ENCODE data around the gene TEX52.
A peak's percentile ranks its signal among the peaks of the same experiment; 100 is the strongest.

The TEX52 gene

DNA sequence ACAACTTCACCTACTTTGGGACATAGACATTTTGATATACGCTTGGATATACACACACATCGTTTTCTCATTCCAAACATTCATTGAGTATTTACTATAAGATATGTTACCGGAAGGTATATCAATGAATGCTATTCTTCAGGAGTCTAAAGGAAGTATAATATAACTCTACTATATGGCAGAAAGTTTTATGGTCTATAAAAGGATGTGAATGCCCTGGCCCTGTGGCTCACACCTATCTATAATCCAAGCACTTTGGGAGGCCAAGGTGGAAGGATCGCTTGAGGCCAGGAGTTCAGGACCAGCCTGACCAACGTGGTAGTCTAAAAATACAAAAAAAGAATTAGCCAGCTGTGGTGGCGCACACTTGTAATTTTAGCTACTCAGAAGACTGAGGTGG, 27.6 kb downstream of the TEX52 start:
- no peak for DNase-seq (ENCODE audit: low read depth)

- no peak for DNase-seq (ENCODE audit: low read depth)
Measured at GRCh38 chr12:2826721-2827515, 29.9 kb downstream of the TEX52 start.

- no peak for DNase-seq (ENCODE audit: low read depth)
Measured at GRCh38 chr12:2826036-2826435, 30.8 kb downstream of the TEX52 start.

- no peak for DNase-seq (ENCODE audit: low read depth)
Measured at GRCh38 chr12:2825132-2825531, 31.7 kb downstream of the TEX52 start.

DNA sequence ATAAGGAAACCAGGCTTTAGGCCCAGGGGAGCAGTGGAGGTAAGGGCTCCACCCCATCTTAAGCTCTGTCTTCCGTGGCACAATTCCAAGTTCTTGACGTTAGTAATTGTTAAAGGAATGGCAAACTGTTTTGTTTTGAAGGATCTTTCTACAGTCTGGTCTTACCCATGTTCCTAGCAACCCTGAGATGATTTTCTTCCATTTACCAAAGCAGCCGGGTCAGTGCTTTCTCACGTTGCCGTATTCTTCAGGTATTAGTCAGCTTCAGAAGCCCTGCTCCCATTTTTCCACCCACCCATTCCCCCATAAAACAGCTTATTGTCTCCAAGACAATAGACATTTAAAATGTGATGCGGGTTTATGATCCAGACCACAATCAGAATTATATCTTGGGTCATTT, 32.3 kb downstream of the TEX52 start:
- DNase-seq (ENCODE audit: low read depth) = no peak

GRCh38 chr12:2823483-2823882, 33.4 kb downstream of the TEX52 start:
- no peak for DNase-seq (ENCODE audit: low read depth)

DNA sequence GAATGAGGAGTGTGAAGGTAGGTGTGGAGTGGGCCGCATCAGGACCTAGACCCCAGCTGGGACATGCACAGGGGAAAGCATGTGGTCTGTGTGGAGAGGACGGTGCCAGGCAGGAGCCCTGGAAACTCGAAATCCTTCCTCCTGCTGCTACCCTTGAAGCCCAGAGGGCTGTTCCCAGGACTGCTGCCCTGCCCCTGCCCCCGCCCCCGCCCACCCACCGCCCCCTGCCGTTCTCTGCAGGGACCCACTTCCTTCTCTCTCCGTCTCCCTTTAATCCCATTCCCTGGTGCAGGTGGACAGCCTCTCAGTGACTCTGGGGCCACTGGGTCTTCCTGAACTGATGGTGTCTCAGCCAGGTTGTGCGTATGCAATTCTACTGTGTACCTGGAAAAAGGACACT, 36.4 kb downstream of the TEX52 start:
- no peak for DNase-seq (ENCODE audit: low read depth)

DNA sequence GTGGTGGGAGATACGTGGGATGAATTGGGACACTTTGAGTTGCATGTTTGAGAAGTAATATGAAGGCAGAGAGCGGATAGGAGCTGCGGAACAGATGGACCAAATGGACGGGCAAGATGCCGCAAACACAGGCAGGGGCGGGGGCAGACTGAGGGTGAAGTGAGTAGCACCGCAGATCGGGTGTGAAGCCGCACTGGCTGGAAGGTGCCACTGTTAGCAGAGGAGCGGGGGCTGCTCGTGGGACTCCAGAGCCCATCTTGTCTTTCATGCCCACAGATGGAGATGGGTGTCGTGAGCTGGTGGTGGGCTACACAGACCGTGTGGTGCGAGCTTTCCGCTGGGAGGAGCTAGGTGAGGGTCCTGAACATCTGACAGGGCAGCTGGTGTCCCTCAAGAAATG, 37.0 kb downstream of the TEX52 start:
- no peak for DNase-seq (ENCODE audit: low read depth)

DNA sequence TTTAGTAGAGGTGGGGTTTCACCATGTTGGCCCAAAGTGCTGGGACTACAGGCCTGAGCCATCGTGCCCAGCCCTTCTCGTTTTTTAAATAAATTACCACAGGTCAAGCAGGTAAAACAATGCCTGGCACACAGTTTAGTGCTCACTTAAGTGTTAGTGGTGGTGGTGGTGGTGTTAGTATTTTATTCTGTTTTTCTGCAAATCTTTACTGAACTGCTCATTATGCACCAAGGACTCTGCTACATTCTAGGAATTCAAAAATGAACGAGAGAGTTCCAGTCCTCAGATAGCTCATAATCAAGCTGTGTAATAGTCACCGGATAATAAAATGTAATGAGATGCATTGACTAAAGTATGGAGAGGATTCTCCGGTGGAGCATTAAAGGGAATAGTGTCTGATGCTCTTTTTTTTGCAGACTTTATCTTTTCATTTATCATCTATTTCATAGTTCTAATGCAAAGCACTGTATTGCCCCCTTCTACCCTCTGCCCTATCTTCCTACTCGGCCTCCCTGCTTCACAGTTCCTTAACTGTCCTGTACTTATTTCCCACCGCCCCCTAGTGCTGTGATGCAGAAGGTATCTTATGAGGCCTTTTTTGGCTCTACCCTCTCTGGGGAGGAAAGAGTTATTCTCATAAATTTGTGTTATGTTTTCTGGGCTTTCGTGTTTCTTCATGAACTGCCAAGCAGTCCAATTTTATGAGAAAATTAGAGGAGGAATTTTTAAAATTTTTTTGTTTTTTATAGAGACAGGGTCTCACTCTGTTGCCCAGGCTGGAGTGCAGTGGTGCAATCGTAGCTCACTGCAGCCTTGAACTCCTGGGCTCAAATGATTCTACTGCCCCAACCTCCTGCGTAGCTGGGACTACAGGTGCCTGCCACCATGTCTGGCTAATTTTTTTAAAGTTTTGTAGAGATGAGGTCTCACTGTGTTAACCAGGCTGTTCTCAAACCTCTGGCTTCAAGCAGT, 43.3 kb downstream of the TEX52 start:
- DNase-seq (ENCODE audit: low read depth) = peak; percentile 39

- peak; percentile 94 for DNase-seq (ENCODE audit: low read depth)
Measured at GRCh38 chr12:2812290-2813213, 44.3 kb downstream of the TEX52 start, which contains the start of gene ITFG2. TSS of gene ITFG2 (plus strand) at chr12:2812668. CDS start at chr12:2812761, 93 bp downstream.

DNA sequence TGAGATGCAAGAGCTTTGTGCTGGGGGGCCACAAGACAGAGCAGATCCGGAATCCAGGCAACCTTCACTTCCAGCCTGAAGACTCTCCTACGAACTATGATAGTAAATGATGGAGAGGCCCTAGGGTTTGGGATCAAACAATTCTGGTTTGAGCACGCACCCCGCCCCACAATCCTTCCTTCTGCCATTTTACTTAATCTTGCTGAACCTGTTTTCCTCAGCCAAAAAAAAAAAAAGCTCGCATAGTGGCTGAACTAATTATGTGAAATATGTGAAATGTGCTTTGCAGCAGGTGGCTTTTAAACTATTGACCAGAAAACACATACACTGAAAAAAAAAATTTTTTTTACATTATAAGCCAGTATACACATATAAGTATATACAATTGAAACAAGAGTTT, 45.0 kb downstream of the TEX52 start:
- no peak for DNase-seq (ENCODE audit: low read depth)

GRCh38 chr12:2806700-2807099, 50.1 kb downstream of the TEX52 start:
- no peak for DNase-seq (ENCODE audit: low read depth)

DNA sequence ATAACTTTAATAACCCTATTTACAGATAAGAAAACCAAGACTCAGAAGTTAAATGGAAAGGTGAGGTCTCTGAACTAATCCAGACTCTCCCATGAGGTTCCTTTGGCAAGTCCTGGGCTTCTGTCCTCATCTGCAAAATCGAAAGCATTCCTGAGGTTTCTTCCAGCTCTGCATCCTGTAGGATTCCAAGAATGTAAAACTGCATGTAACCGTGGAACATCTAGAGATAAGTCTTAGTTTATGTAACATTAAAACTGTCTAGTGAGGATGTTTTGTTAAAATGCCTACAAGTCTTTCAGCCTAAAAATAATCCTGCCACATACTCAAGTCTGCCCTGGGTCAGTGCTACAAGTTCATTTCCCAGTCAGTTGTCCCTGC, 51.7 kb downstream of the TEX52 start:
- DNase-seq (ENCODE audit: low read depth) = no peak

DNA sequence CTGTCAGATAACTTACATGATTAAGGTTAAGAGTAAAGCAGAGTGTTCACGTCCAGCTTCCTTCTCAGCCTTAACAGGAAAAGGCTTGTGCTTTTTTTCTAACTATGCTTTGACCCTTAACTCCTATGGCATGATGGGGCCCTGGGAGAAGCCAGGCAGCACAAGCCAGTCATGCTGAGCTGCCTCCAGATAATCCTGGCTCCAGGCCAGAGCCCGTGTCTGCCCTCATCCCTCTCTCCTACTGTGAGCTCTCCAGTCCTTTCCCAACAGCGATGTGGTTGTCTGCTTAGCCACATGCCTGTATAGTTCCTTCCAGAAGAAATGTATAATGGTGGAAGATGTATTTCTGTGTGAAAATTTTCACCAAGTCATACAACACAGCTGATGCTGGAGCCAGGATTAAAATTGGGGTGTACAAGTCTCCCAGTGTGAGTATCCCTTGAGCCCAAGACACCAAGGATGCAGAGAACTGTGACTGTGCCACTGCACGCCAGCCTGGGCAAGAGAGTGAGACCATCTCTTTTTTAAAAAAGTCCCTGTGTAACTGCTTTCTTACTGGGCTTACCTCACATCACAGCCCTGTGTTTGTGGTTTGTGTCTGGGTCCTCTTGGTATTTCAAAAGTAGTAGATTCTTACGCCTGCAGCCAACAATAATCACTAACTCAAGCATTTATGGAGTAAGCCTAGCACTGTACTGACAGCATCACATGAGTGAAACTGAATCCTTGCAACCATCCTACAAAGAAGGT, 52.3 kb downstream of the TEX52 start:
- no peak for DNase-seq (ENCODE audit: low read depth)

GRCh38 chr12:2803635-2804392, 53.0 kb downstream of the TEX52 start:
- no peak for DNase-seq (ENCODE audit: low read depth)

- no peak for DNase-seq (ENCODE audit: low read depth)
Measured at GRCh38 chr12:2801044-2801783, 55.6 kb downstream of the TEX52 start.

GRCh38 chr12:2800046-2800570, 56.7 kb downstream of the TEX52 start:
- DNase-seq (ENCODE audit: low read depth) = no peak
